ENCODE measurements around the gene PMVK. TPM values are rescaled to one million over a fixed set of nuclear protein-coding genes. Genes with fewer than 3 reads are reported as not detected.

Gene PMVK
- polyA plus RNA-seq, 3 donors: 17.2 to 43.2 (median 41.9) TPM

GRCh38 chr1:154955718-154956543, 19.4 kb upstream of the PMVK start, which contains the start of gene PBXIP1:
Gene PBXIP1, minus strand, starts transcription at chr1:154956099. Its CDS starts 2,378 bp downstream, at chr1:154953721.
- peaks cover 20 to 28% of the 10 kb centered on the region in 2 donors for H3K36me3 ChIP-seq (replicated peaks in 1 of 2; ENCODE audit: control insufficient read depth in 1 of 2, insufficient read depth in 2 of 2, low read length in 2 of 2)
- peak within 1 kb of the TSS; percentile 66 to 76 for H3K27ac ChIP-seq (ENCODE audit: low read depth in 1 of 2, low read length in 2 of 2)
- Mint-ChIP-seq H3K4me1 (peaks cover 63% of the 10 kb centered on the region), H3K27me3 (ENCODE audit: low read depth in 3 of 3) (peaks cover 0 to 5% (median 1%) of the 10 kb centered on the region in 3 donors), H3K27ac (peak within 1 kb of the TSS; percentile 90 to 99 (median 95)), H3K36me3 (peaks cover 18 to 25% of the 10 kb centered on the region in 2 donors), H3K9me3 (no peaks in the 10 kb centered on the region), H3K4me3 (peak within 1 kb of the TSS; percentile 94 to 99)
- DNase-seq: peak; percentile 81 to 90 (median 83)
- peaks cover 55% of the 10 kb centered on the region for H3K79me2 ChIP-seq (ENCODE audit: insufficient read depth, low read length)
- 0% methylated on average over 12 of the region's 18 CpGs for WGBS (ENCODE audit: insufficient coverage)
- peak within 1 kb of the TSS; percentile 79 to 93 (median 82) for H3K4me3 ChIP-seq (replicated peaks in 1 of 3; ENCODE audit: low read depth in 2 of 3, low read length in 3 of 3)
- H3K4me1 ChIP-seq (ENCODE audit: control insufficient read depth in 1 of 2, insufficient read depth in 2 of 2, low read length in 2 of 2): peaks cover 38 to 55% of the 10 kb centered on the region in 2 donors
- H3K4me2 ChIP-seq (replicated peaks; ENCODE audit: extremely low read depth, low read length, poor library complexity, severe bottlenecking): peak within 1 kb of the TSS; percentile 84
- peak within 1 kb of the TSS; percentile 79 for H2AFZ ChIP-seq (ENCODE audit: insufficient read depth, low read depth, low read length, poor library complexity, severe bottlenecking)
- intact Hi-C loops (cut with micrococcal nuclease): no loop called here
- H3K9me3 ChIP-seq (replicated peaks in 1 of 2; ENCODE audit: control insufficient read depth in 1 of 2, insufficient read depth in 1 of 2, low read length in 2 of 2): no peaks in the 10 kb centered on the region
- H3K9ac ChIP-seq (ENCODE audit: insufficient read depth, low read length, poor library complexity, severe bottlenecking): peak within 1 kb of the TSS; percentile 42
- peak; percentile 30 for TF ChIP-seq CTCF (IDR thresholded peaks at IDR 0.05)
- peaks cover 55% of the 10 kb centered on the region for H4K20me1 ChIP-seq (ENCODE audit: insufficient read depth, low read length)
- H3K27me3 ChIP-seq (ENCODE audit: control insufficient read depth in 2 of 2, insufficient read depth in 2 of 2, low read length in 2 of 2): no peaks in the 10 kb centered on the region

GRCh38 chr1:154955039-154955717, 18.7 kb upstream of the PMVK start:
- Mint-ChIP-seq H3K9me3 (no peaks in the 10 kb centered on the region), H3K4me3 (peak overlapping the region; percentile 94 to 99), H3K4me1 (peaks cover 56% of the 10 kb centered on the region), H3K27ac (peak overlapping the region; percentile 90 to 99 (median 95)), H3K27me3 (ENCODE audit: low read depth in 3 of 3) (peaks cover 0 to 5% (median 1%) of the 10 kb centered on the region in 3 donors), H3K36me3 (peaks cover 24 to 32% of the 10 kb centered on the region in 2 donors)
- 0% methylated on average over 2 of the region's 4 CpGs for WGBS (ENCODE audit: insufficient coverage)
- H3K36me3 ChIP-seq (replicated peaks in 1 of 2; ENCODE audit: control insufficient read depth in 1 of 2, insufficient read depth in 2 of 2, low read length in 2 of 2): peaks cover 26 to 36% of the 10 kb centered on the region in 2 donors
- H4K20me1 ChIP-seq (ENCODE audit: insufficient read depth, low read length): peaks cover 48% of the 10 kb centered on the region
- H2AFZ ChIP-seq (ENCODE audit: insufficient read depth, low read depth, low read length, poor library complexity, severe bottlenecking): peak overlapping the region; percentile 79
- H3K4me3 ChIP-seq (replicated peaks in 1 of 3; ENCODE audit: low read depth in 2 of 3, low read length in 3 of 3): peak overlapping the region; percentile 79 to 93 (median 82)
- H3K79me2 ChIP-seq (ENCODE audit: insufficient read depth, low read length): peaks cover 48% of the 10 kb centered on the region
- H3K4me2 ChIP-seq (replicated peaks; ENCODE audit: extremely low read depth, low read length, poor library complexity, severe bottlenecking): peak overlapping the region; percentile 84
- H3K9me3 ChIP-seq (replicated peaks in 1 of 2; ENCODE audit: control insufficient read depth in 1 of 2, insufficient read depth in 1 of 2, low read length in 2 of 2): no peaks in the 10 kb centered on the region
- no peaks in the 10 kb centered on the region for H3K27me3 ChIP-seq (ENCODE audit: control insufficient read depth in 2 of 2, insufficient read depth in 2 of 2, low read length in 2 of 2)
- DNase-seq: peak; percentile 49 to 64 (median 53)
- intact Hi-C loops (cut with micrococcal nuclease): no loop called here
- H3K4me1 ChIP-seq (ENCODE audit: control insufficient read depth in 1 of 2, insufficient read depth in 2 of 2, low read length in 2 of 2): peaks cover 30 to 47% of the 10 kb centered on the region in 2 donors
- no peak for TF ChIP-seq CTCF (IDR thresholded peaks at IDR 0.05)
- peak overlapping the region; percentile 42 for H3K9ac ChIP-seq (ENCODE audit: insufficient read depth, low read length, poor library complexity, severe bottlenecking)
- H3K27ac ChIP-seq (ENCODE audit: low read depth in 1 of 2, low read length in 2 of 2): peak overlapping the region in 1 of 2 donors; percentile 76
